ENCODE measurements around the gene SELENOF. TPM values are rescaled to one million over a fixed set of nuclear protein-coding genes. Genes with fewer than 3 reads are reported as not detected.

The SELENOF gene
- polyA plus RNA-seq, 1 of the 3 experiments (the other 2 are of a cell fraction), result 155 TPM

DNA sequence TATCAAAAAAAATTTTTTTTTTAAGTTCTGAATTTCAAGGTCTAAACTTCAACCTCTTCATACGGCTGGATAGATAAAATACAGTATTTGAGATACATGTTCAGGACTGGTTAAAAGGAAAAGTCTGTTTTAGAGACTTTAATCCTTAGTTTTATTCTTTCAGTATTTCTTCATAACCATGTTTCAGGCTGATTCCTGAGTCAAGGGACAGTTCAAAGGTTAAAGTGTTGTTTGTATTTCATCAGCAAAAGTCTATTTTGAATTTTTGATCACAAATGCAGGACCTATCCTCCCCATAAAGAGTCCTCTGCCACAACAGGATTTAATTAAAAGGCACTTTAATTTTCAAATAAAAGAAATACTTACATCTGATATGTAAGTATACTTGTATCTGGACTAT lies 53.5 kb downstream of the SELENOF start:
- ChIA-PET POLR2A (no interaction called here), CTCF (interaction anchor here (0.6 to 3.0 kb wide), 5 partner anchors 14 to 174 kb away, joined by 3 to 10 read pairs (median 3); no protein-coding TSS in a partner anchor)
- Histone ChIP-seq H2AFZ (ENCODE audit: low read depth) (no peak overlapping the region), H3K9me3 (no peaks in the 10 kb centered on the region), H3K27ac (ENCODE audit: low read depth in 2 of 2, low read length in 1 of 2) (no peak overlapping the region), H3K9me2 (no peaks in the 10 kb centered on the region), H3K27me3 (ENCODE audit: insufficient read depth) (no peaks in the 10 kb centered on the region), H3K9ac (no peak overlapping the region), H3K79me2 (ENCODE audit: insufficient read depth) (peaks cover 9% of the 10 kb centered on the region; the same call in 1 of the 2 replicates), H3K4me1 (ENCODE audit: control insufficient read depth in 1 of 2, insufficient read depth in 2 of 2, low read depth in 1 of 2, low read length in 1 of 2) (no peaks in the 10 kb centered on the region), H3F3A (replicated peaks; ENCODE audit: insufficient read depth) (no peaks in the 10 kb centered on the region), H4K20me1 (ENCODE audit: insufficient read depth) (no peaks in the 10 kb centered on the region), H3K4me3 (ENCODE audit: low read depth in 2 of 2, low read length in 1 of 2) (no peak overlapping the region), H3K36me3 (replicated peaks in 1 of 2; ENCODE audit: control insufficient read depth in 1 of 2, insufficient read depth in 2 of 2, low read length in 1 of 2) (peaks cover 0 to 25% of the 10 kb centered on the region in 2 experiments), H3K4me2 (no peak overlapping the region)
- no peak for DNase-seq
- 85% methylated on average over 1 of the region's 1 CpG for WGBS (ENCODE audit: low lambda C conversion rate)
- TF ChIP-seq, protein P1, sequence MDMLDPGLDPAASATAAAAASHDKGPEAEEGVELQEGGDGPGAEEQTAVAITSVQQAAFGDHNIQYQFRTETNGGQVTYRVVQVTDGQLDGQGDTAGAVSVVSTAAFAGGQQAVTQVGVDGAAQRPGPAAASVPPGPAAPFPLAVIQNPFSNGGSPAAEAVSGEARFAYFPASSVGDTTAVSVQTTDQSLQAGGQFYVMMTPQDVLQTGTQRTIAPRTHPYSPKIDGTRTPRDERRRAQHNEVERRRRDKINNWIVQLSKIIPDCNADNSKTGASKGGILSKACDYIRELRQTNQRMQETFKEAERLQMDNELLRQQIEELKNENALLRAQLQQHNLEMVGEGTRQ (IDR thresholded peaks at IDR 0.05; ENCODE audit: borderline replicate concordance, low read depth, low read length), result no peak
- TF ChIP-seq TAF1 (IDR thresholded peaks at IDR 0.05; ENCODE audit: borderline replicate concordance, low read depth, low read length) (no peak), RXRA (IDR thresholded peaks at IDR 0.05; ENCODE audit: borderline replicate concordance, low read depth) (no peak), ELF1 (IDR thresholded peaks at IDR 0.05) (no peak), FOSL2 (IDR thresholded peaks at IDR 0.05; ENCODE audit: borderline replicate concordance, low read depth) (no peak), EP300 (IDR thresholded peaks at IDR 0.05; ENCODE audit: borderline replicate concordance in 1 of 2, low read depth in 1 of 2, low read length in 1 of 2) (no peak)
- TF ChIP-seq, protein P2, sequence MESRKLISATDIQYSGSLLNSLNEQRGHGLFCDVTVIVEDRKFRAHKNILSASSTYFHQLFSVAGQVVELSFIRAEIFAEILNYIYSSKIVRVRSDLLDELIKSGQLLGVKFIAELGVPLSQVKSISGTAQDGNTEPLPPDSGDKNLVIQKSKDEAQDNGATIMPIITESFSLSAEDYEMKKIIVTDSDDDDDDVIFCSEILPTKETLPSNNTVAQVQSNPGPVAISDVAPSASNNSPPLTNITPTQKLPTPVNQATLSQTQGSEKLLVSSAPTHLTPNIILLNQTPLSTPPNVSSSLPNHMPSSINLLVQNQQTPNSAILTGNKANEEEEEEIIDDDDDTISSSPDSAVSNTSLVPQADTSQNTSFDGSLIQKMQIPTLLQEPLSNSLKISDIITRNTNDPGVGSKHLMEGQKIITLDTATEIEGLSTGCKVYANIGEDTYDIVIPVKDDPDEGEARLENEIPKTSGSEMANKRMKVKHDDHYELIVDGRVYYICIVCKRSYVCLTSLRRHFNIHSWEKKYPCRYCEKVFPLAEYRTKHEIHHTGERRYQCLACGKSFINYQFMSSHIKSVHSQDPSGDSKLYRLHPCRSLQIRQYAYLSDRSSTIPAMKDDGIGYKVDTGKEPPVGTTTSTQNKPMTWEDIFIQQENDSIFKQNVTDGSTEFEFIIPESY (IDR thresholded peaks at IDR 0.05; ENCODE audit: borderline replicate concordance, low read depth), result no peak
- TF ChIP-seq, protein P3, sequence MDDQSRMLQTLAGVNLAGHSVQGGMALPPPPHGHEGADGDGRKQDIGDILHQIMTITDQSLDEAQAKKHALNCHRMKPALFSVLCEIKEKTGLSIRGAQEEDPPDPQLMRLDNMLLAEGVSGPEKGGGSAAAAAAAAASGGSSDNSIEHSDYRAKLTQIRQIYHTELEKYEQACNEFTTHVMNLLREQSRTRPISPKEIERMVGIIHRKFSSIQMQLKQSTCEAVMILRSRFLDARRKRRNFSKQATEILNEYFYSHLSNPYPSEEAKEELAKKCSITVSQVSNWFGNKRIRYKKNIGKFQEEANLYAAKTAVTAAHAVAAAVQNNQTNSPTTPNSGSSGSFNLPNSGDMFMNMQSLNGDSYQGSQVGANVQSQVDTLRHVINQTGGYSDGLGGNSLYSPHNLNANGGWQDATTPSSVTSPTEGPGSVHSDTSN (IDR thresholded peaks at IDR 0.05), result no peak
- TF ChIP-seq, protein P4, sequence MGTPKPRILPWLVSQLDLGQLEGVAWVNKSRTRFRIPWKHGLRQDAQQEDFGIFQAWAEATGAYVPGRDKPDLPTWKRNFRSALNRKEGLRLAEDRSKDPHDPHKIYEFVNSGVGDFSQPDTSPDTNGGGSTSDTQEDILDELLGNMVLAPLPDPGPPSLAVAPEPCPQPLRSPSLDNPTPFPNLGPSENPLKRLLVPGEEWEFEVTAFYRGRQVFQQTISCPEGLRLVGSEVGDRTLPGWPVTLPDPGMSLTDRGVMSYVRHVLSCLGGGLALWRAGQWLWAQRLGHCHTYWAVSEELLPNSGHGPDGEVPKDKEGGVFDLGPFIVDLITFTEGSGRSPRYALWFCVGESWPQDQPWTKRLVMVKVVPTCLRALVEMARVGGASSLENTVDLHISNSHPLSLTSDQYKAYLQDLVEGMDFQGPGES (IDR thresholded peaks at IDR 0.05; ENCODE audit: low read depth, low read length), result no peak

DNA sequence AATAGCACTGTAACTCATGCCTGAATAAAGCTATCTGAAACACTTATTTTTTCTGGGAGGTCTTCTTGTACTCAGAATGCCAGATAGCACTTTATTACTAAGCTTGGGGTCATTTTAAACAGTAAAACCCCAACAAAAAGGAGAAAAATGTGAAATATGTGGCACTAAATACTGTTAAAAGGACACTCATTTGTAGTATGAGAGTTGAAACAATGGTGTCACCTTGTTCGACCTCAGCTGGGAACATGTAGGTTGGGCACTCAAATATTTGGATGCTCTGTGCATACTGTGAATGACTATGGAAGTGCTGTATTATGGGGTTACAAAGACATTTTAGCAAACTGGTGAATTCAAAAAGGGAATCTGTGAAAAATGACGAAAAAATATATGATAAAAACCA lies 53.9 kb downstream of the SELENOF start:
- TF ChIP-seq GATA2 (CRISPR knock-in tag; IDR thresholded peaks at IDR 0.05), result no peak
- TF ChIP-seq, protein P5, sequence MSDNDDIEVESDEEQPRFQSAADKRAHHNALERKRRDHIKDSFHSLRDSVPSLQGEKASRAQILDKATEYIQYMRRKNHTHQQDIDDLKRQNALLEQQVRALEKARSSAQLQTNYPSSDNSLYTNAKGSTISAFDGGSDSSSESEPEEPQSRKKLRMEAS (IDR thresholded peaks at IDR 0.05; ENCODE audit: low read depth), result no peak
- TF ChIP-seq TCF12 (IDR thresholded peaks at IDR 0.05), result no peak
- no peak for TF ChIP-seq SMC3 (IDR thresholded peaks at IDR 0.05; ENCODE audit: low read depth, low read length)
- TF ChIP-seq, protein P3 (IDR thresholded peaks at IDR 0.05), result no peak
- no peak for TF ChIP-seq GABPA (IDR thresholded peaks at IDR 0.05; ENCODE audit: low read depth)
- TF ChIP-seq ELF1 (IDR thresholded peaks at IDR 0.05), result no peak
- TF ChIP-seq, protein P6, sequence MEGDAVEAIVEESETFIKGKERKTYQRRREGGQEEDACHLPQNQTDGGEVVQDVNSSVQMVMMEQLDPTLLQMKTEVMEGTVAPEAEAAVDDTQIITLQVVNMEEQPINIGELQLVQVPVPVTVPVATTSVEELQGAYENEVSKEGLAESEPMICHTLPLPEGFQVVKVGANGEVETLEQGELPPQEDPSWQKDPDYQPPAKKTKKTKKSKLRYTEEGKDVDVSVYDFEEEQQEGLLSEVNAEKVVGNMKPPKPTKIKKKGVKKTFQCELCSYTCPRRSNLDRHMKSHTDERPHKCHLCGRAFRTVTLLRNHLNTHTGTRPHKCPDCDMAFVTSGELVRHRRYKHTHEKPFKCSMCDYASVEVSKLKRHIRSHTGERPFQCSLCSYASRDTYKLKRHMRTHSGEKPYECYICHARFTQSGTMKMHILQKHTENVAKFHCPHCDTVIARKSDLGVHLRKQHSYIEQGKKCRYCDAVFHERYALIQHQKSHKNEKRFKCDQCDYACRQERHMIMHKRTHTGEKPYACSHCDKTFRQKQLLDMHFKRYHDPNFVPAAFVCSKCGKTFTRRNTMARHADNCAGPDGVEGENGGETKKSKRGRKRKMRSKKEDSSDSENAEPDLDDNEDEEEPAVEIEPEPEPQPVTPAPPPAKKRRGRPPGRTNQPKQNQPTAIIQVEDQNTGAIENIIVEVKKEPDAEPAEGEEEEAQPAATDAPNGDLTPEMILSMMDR (IDR thresholded peaks at IDR 0.05), result no peak
- no peak for TF ChIP-seq EZH2phosphoT487 (IDR thresholded peaks at IDR 0.05; ENCODE audit: borderline replicate concordance, low read depth)
- TF ChIP-seq TAF1 (IDR thresholded peaks at IDR 0.05; ENCODE audit: borderline replicate concordance, low read depth, low read length), result no peak
- CTCF ChIA-PET, result interaction anchor here (3.0 kb wide), 1 partner anchor 26 kb away, joined by 10 read pairs; no protein-coding TSS in a partner anchor

More for the DNA sequence above, 53.9 kb downstream of the SELENOF start:
- Histone ChIP-seq H3K9me3 (no peaks in the 10 kb centered on the region), H3K4me1 (ENCODE audit: control insufficient read depth in 1 of 2, insufficient read depth in 2 of 2, low read depth in 1 of 2, low read length in 1 of 2) (no peaks in the 10 kb centered on the region), H3K4me2 (no peak overlapping the region), H3K9ac (no peak overlapping the region), H3K4me3 (ENCODE audit: low read depth in 2 of 2, low read length in 1 of 2) (no peak overlapping the region), H3K27ac (ENCODE audit: low read depth in 2 of 2, low read length in 1 of 2) (no peak overlapping the region), H3K36me3 (replicated peaks in 1 of 2; ENCODE audit: control insufficient read depth in 1 of 2, insufficient read depth in 2 of 2, low read length in 1 of 2) (peaks cover 0 to 25% of the 10 kb centered on the region in 2 experiments), H3K9me2 (no peaks in the 10 kb centered on the region), H4K20me1 (ENCODE audit: insufficient read depth) (no peaks in the 10 kb centered on the region), H3F3A (replicated peaks; ENCODE audit: insufficient read depth) (no peaks in the 10 kb centered on the region), H2AFZ (ENCODE audit: low read depth) (no peak overlapping the region), H3K79me2 (ENCODE audit: insufficient read depth) (peaks cover 9% of the 10 kb centered on the region; the same call in 1 of the 2 replicates), H3K27me3 (ENCODE audit: insufficient read depth) (no peaks in the 10 kb centered on the region)
- DNase-seq, result no peak
- POLR2A ChIA-PET, result no interaction called here
- 91% methylated on average over 2 of the region's 2 CpGs for WGBS (ENCODE audit: low lambda C conversion rate)

Measured in SK-N-SH (cell line).